ENCODE data around the gene ELMOD1. TPM values are rescaled to one million over a fixed set of nuclear protein-coding genes. Genes with fewer than 3 reads are reported as not detected.

The ELMOD1 gene
- total RNA-seq, 1 experiment from 2014 or later, result 0.17 TPM

GRCh38 chr11:107623183-107623582 is 32.2 kb downstream of the ELMOD1 start:
- in situ Hi-C loops (cut with HindIII; ENCODE audit: low sequenced_read_pairs), result no loop called here

GRCh38 chr11:107624983-107625684 is 34.2 kb downstream of the ELMOD1 start:
- no peak for DNase-seq (ENCODE audit: low spot score)
- in situ Hi-C loops (cut with HindIII; ENCODE audit: low sequenced_read_pairs), result no loop called here

More at GRCh38 chr11:107623183-107623582, 32.2 kb downstream of the ELMOD1 start:
- peak; percentile 51 for DNase-seq (ENCODE audit: low spot score)

- in situ Hi-C loops (cut with HindIII; ENCODE audit: low sequenced_read_pairs), result no loop called here
- no peak for DNase-seq (ENCODE audit: low spot score)
Measured at GRCh38 chr11:107625685-107625989, 34.7 kb downstream of the ELMOD1 start.

GRCh38 chr11:107631043-107631442 is 40.1 kb downstream of the ELMOD1 start:
- in situ Hi-C loops (cut with HindIII; ENCODE audit: low sequenced_read_pairs), result no loop called here
- DNase-seq (ENCODE audit: low spot score), result no peak

GRCh38 chr11:107631931-107632330 is 41.0 kb downstream of the ELMOD1 start:
- no peak for DNase-seq (ENCODE audit: low spot score)
- in situ Hi-C loops (cut with HindIII; ENCODE audit: low sequenced_read_pairs), result no loop called here

GRCh38 chr11:107646783-107647182 is 55.8 kb downstream of the ELMOD1 start:
- DNase-seq (ENCODE audit: low spot score), result no peak
- in situ Hi-C loops (cut with HindIII; ENCODE audit: low sequenced_read_pairs), result no loop called here

GRCh38 chr11:107648242-107648641 is 57.3 kb downstream of the ELMOD1 start:
- DNase-seq (ENCODE audit: low spot score), result no peak
- in situ Hi-C loops (cut with HindIII; ENCODE audit: low sequenced_read_pairs), result no loop called here

- in situ Hi-C loops (cut with HindIII; ENCODE audit: low sequenced_read_pairs), result no loop called here
- no peak for DNase-seq (ENCODE audit: low spot score)
Measured at GRCh38 chr11:107651672-107652071, 60.7 kb downstream of the ELMOD1 start.

GRCh38 chr11:107653076-107653475 is 62.1 kb downstream of the ELMOD1 start:
- in situ Hi-C loops (cut with HindIII; ENCODE audit: low sequenced_read_pairs), result no loop called here
- DNase-seq (ENCODE audit: low spot score), result no peak

- no peak for DNase-seq (ENCODE audit: low spot score)
- in situ Hi-C loops (cut with HindIII; ENCODE audit: low sequenced_read_pairs), result no loop called here
Measured at GRCh38 chr11:107655602-107656001, 64.7 kb downstream of the ELMOD1 start.

GRCh38 chr11:107659310-107659709 is 68.4 kb downstream of the ELMOD1 start:
- DNase-seq (ENCODE audit: low spot score), result no peak
- in situ Hi-C loops (cut with HindIII; ENCODE audit: low sequenced_read_pairs), result no loop called here

GRCh38 chr11:107660066-107660465 is 69.1 kb downstream of the ELMOD1 start:
- in situ Hi-C loops (cut with HindIII; ENCODE audit: low sequenced_read_pairs), result no loop called here
- DNase-seq (ENCODE audit: low spot score), result no peak

- DNase-seq (ENCODE audit: low spot score), result no peak
- in situ Hi-C loops (cut with HindIII; ENCODE audit: low sequenced_read_pairs), result no loop called here
Measured at GRCh38 chr11:107661656-107662055, 70.7 kb downstream of the ELMOD1 start.

- in situ Hi-C loops (cut with HindIII; ENCODE audit: low sequenced_read_pairs), result no loop called here
- no peak for DNase-seq (ENCODE audit: low spot score)
Measured at GRCh38 chr11:107665018-107665417, 74.1 kb downstream of the ELMOD1 start.

GRCh38 chr11:107666911-107667613 is 76.1 kb downstream of the ELMOD1 start:
- in situ Hi-C loops (cut with HindIII; ENCODE audit: low sequenced_read_pairs), result no loop called here
- DNase-seq (ENCODE audit: low spot score), result no peak

GRCh38 chr11:107669191-107669740 is 78.3 kb downstream of the ELMOD1 start:
- in situ Hi-C loops (cut with HindIII; ENCODE audit: low sequenced_read_pairs), result no loop called here
- DNase-seq (ENCODE audit: low spot score), result no peak

- in situ Hi-C loops (cut with HindIII; ENCODE audit: low sequenced_read_pairs), result no loop called here
- no peak for DNase-seq (ENCODE audit: low spot score)
Measured at GRCh38 chr11:107669893-107670601, 79.1 kb downstream of the ELMOD1 start.

- no peak for DNase-seq (ENCODE audit: low spot score)
- in situ Hi-C loops (cut with HindIII; ENCODE audit: low sequenced_read_pairs), result no loop called here
Measured at GRCh38 chr11:107675902-107676301, 85.0 kb downstream of the ELMOD1 start.

GRCh38 chr11:107676336-107677057 is 85.5 kb downstream of the ELMOD1 start:
- in situ Hi-C loops (cut with HindIII; ENCODE audit: low sequenced_read_pairs), result no loop called here
- no peak for DNase-seq (ENCODE audit: low spot score)

All from G401 (cell line).